HepG2 (cell line): ENCODE data around the gene LRP5. TPM values are rescaled to one million over a fixed set of nuclear protein-coding genes. Genes with fewer than 3 reads are reported as not detected.

Experiments used
- ARID5B ChIP-seq: IDR thresholded peaks from 2 replicates; pipeline ENCODE4 v1.4.0; 2020; ENCODE audit warnings: mild to moderate bottlenecking, missing genetic modification reagents
- FOXA1 ChIP-seq, 2 experiments: fragments of 450-650 bp in 1 of 2; sonication (generic) in 1 of 2; formaldehyde crosslinking in 1 of 2; IDR thresholded peaks; 2 replicates each; pipeline versions ENCODE4 v1.4.0 to v1.6.1; 2016 to 2020; ENCODE audit warnings: missing genetic modification reagents in 1 of 2
- FOXA3 ChIP-seq: IDR thresholded peaks from 2 replicates; pipeline ENCODE4 v1.6.1; 2016; ENCODE audit warnings: missing genetic modification reagents, missing compliant biosample characterization
- FOXP1 ChIP-seq, 2 experiments: fragments of 450-650 bp in 1 of 2; IDR thresholded peaks; 2 replicates each; pipeline ENCODE4 v1.6.1; 2017 to 2018; ENCODE audit warnings: antibody characterized with exemption in 1 of 2
- GATAD2A ChIP-seq: IDR thresholded peaks from 2 replicates; pipeline ENCODE4 v1.6.1; 2016
- HIC2 ChIP-seq: sonication (generic); formaldehyde crosslinking; IDR thresholded peaks from 2 replicates; pipeline ENCODE4 v1.9.0; 2022; ENCODE audit warnings: low read depth, missing genetic modification reagents
- MXD3 ChIP-seq: IDR thresholded peaks from 2 replicates; pipeline ENCODE4 v1.6.1; 2016; ENCODE audit warnings: mild to moderate bottlenecking, missing biosample characterization, missing genetic modification reagents
- MXD4 ChIP-seq: IDR thresholded peaks from 2 replicates; pipeline ENCODE4 v1.6.1; 2016; ENCODE audit warnings: mild to moderate bottlenecking, missing biosample characterization, missing genetic modification reagents
- MYPOP ChIP-seq: sonication (generic); formaldehyde crosslinking; IDR thresholded peaks from 2 replicates; pipeline ENCODE4 v1.8.1; 2023; ENCODE audit warnings: mild to moderate bottlenecking, moderate library complexity, missing genetic modification reagents
- NCOA1 ChIP-seq: sonication (generic); formaldehyde crosslinking; IDR thresholded peaks from 2 replicates; pipeline ENCODE4 v1.9.0; 2021; ENCODE audit warnings: missing genetic modification reagents
- NCOA2 ChIP-seq: sonication (generic); formaldehyde crosslinking; IDR thresholded peaks from 2 replicates; pipeline ENCODE4 v1.8.0; 2022; ENCODE audit warnings: inconsistent platforms
- RCOR2 ChIP-seq: IDR thresholded peaks from 2 replicates; pipeline ENCODE4 v1.6.1; 2016; ENCODE audit warnings: missing biosample characterization, missing genetic modification reagents
- RXRB ChIP-seq: IDR thresholded peaks from 2 replicates; pipeline ENCODE4 v1.6.1; 2016; ENCODE audit warnings: borderline replicate concordance, missing genetic modification reagents, missing compliant biosample characterization
- SIX4 ChIP-seq: sonication (generic); formaldehyde crosslinking; IDR thresholded peaks from 2 replicates; pipeline ENCODE4 v1.4.0; 2020; ENCODE audit warnings: missing genetic modification reagents
- SMC3 ChIP-seq: IDR thresholded peaks from 2 replicates; pipeline ENCODE4 v1.6.1; 2011; ENCODE audit warnings: low read length, improper control_type of control experiment
- SOX5 ChIP-seq: IDR thresholded peaks from 2 replicates; pipeline ENCODE4 v1.6.1; 2016; ENCODE audit warnings: borderline replicate concordance
- SOX6 ChIP-seq, 2 experiments: fragments of 450-650 bp in 1 of 2; sonication (generic) in 1 of 2; formaldehyde crosslinking in 1 of 2; IDR thresholded peaks; 2 replicates each; pipeline versions ENCODE4 v1.4.0 to v1.6.1; 2017 to 2020; ENCODE audit warnings: antibody characterized with exemption in 1 of 2, mild to moderate bottlenecking in 1 of 2, missing genetic modification reagents in 1 of 2
- SP5 ChIP-seq: IDR thresholded peaks from 2 replicates; pipeline ENCODE4 v1.6.1; 2016; ENCODE audit warnings: low read depth, borderline replicate concordance
- ZBTB7A ChIP-seq: sonication (generic); formaldehyde crosslinking; IDR thresholded peaks from 2 replicates; pipeline ENCODE4 v1.8.0; 2022; ENCODE audit warnings: mild to moderate bottlenecking, missing genetic modification reagents
- ZNF224 ChIP-seq: sonication (generic); formaldehyde crosslinking; IDR thresholded peaks from 2 replicates; pipeline ENCODE4 v1.5.0; 2020; ENCODE audit warnings: mild to moderate bottlenecking, missing genetic modification reagents
- ZNF260 ChIP-seq: sonication (generic); formaldehyde crosslinking; IDR thresholded peaks from 2 replicates; pipeline ENCODE4 v1.4.0; 2020; ENCODE audit warnings: missing genetic modification reagents, low read depth, mild to moderate bottlenecking, borderline replicate concordance
- ZNF777 ChIP-seq: sonication (generic); formaldehyde crosslinking; IDR thresholded peaks from 2 replicates; pipeline ENCODE4 v1.4.0; 2020; ENCODE audit warnings: missing genetic modification reagents
- polyA plus RNA-seq, 8 experiments: library from polyadenylated mRNA; depleted of rRNA in 3 of 8; stranded (reverse) in 7 of 8; unstranded in 1 of 8; fragments of >200 nt; fragmentation: Illumina TruSeq in 4 of 8; extraction: Trizol in 4 of 8; gene quantifications; 2 replicates each; pipeline versions ENCODE4 v1.2.1 to v1.2.3, GENCODE V29; 2011 to 2016; ENCODE audit warnings: low read depth in 4 of 8, missing spikeins in 1 of 8, mixed read lengths in 1 of 8; ENCODE audit not compliant: insufficient read depth in 1 of 8
- total RNA-seq, 5 experiments: library from RNA; depleted of rRNA; stranded (reverse); fragments of >200 nt; fragmentation: Illumina TruSeq; extraction: Trizol; gene quantifications; 2 replicates each; pipeline ENCODE4 v1.2.3, GENCODE V29; 2016; ENCODE audit warnings: low read depth in 1 of 5
- TF ChIP-seq, protein P1 (sequence below): sonication (generic); IDR thresholded peaks from 2 replicates; pipeline ENCODE4 v1.6.1; 2016; ENCODE audit warnings: low read depth, borderline replicate concordance

LRP5 gene
- total and polyA plus RNA-seq, 2 of the 13 experiments (the other 11 are each of a cell fraction or from before 2014, with no cell fraction given) = 40.4 to 64.0 TPM

- TF ChIP-seq HIC2 (CRISPR knock-in tag) (no peak), ZNF224 (CRISPR knock-in tag) (no peak), MXD4 (CRISPR knock-in tag) (no peak), NCOA2 (CRISPR knock-in tag) (0 out of 2 replicates have a peak, but pooled peaks have one; percentile 25), ARID5B (CRISPR knock-in tag) (peak; percentile 54), FOXP1 (IDR thresholded peaks at IDR 0.05) (no peak), FOXP1 (CRISPR knock-in tag; IDR thresholded peaks at IDR 0.05) (peak; percentile 67), FOXA1 (IDR thresholded peaks at IDR 0.05) (no peak), FOXA1 (CRISPR knock-in tag; IDR thresholded peaks at IDR 0.05) (peak; percentile 76), GATAD2A (CRISPR knock-in tag) (peak; percentile 30; the same call in 1 of the 2 replicates), SP5 (CRISPR knock-in tag) (0 out of 2 replicates have a peak, but pooled peaks have one; percentile 14), RCOR2 (0 out of 2 replicates have a peak, but pooled peaks have one; percentile 23), ZNF777 (no peak), SOX6 (IDR thresholded peaks at IDR 0.05) (no peak), SOX6 (CRISPR knock-in tag; IDR thresholded peaks at IDR 0.05) (peak; percentile 94), RXRB (0 out of 2 replicates have a peak, but pooled peaks have one; percentile 10), ZNF260 (no peak), SMC3 (no peak), ZBTB7A (CRISPR knock-in tag) (no peak), FOXA3 (CRISPR knock-in tag) (peak; percentile 78), MXD3 (CRISPR knock-in tag) (no peak), NCOA1 (CRISPR knock-in tag) (no peak), SOX5 (CRISPR knock-in tag) (peak; percentile 98), MYPOP (no peak), SIX4 (CRISPR knock-in tag) (peak; percentile 64; the same call in 1 of the 2 replicates)
- TF ChIP-seq, protein P1, sequence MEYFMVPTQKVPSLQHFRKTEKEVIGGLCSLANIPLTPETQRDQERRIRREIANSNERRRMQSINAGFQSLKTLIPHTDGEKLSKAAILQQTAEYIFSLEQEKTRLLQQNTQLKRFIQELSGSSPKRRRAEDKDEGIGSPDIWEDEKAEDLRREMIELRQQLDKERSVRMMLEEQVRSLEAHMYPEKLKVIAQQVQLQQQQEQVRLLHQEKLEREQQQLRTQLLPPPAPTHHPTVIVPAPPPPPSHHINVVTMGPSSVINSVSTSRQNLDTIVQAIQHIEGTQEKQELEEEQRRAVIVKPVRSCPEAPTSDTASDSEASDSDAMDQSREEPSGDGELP = 0 out of 2 replicates have a peak, but pooled peaks have one; percentile 22
Observed at GRCh38 chr11:68468217-68468828, 155.9 kb downstream of the LRP5 start (continued).
